ENCODE measurements around the gene KRTAP9-2.
"Not testable (repeated sequence)": the region's sequence is repeated elsewhere in the genome, so short reads cannot be mapped to it uniquely, and the experiment has no call there.

The KRTAP9-2 gene

DNA sequence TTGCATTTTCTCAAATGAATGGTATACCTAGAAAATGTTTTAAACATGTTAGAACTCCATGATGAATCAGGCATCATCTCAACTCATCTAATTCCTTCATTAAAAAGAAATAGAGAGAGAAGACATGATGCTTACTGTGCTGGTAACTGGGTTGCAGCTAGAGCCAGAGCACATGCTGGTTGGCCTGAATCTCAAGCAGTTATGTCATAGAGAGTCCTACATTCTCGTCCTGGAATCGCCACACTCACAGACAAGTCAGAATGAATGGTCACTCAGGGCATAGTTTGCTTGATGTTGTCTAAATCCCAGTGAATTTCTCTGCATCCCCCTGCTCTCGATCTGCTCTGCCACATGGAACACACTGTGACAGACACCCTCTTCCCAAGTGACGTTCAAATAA is 10.7 kb downstream of the KRTAP9-2 start:
- DNase-seq (ENCODE audit: low read depth), result not testable (repeated sequence)

- DNase-seq (ENCODE audit: low read depth), result not testable (repeated sequence)
These were observed 11.5 kb downstream of the KRTAP9-2 start, which contains the start of gene KRTAP9-8 for GRCh38 chr17:41237949-41238437. Gene KRTAP9-8 (plus strand): TSS chr17:41237999. CDS start chr17:41238052, 53 bp downstream.

DNA sequence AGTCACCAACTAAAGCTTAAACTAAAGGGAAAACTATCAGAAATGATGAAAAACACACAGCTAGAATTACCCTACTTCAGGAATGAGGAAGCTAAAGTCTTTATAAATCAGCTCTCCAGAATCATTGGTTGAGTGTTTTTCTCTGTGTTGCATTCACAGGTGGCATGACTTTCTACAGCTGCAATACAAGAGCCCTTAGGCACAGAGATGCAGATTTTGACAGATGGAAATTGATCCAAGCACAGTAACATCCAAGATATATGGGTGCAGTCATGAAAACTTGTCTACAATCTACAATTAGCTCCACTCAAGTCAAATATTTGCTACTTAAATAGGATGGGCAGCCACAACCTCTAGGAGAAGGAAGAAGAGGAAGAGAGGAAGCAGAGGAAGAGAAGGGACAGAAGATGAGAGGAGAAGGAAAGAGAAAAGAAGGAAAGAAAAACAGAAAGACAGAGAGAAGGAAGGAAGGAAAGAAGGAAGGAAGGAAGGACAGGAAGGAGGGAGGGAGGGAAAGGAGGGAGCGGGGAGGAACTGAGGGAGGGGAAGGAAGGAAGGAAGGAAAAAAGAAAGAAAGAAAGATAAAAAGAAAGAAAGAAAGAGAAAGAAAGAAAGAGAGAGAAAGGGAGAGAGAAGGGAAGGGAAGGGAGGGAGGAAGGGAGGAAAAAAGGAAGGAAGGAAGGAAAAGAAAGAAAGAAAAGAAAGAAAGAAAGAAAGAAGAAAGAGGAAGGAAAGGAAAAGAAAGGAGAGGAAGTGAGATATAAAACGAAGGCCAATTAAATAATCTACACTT is 20.7 kb downstream of the KRTAP9-2 start:
- DNase-seq (ENCODE audit: low read depth), result not testable (repeated sequence)

- DNase-seq (ENCODE audit: low read depth), result not testable (repeated sequence)
These were observed 23.3 kb downstream of the KRTAP9-2 start, which contains the start of gene KRTAP9-4 for GRCh38 chr17:41249637-41250240. Gene KRTAP9-4 (plus strand): TSS chr17:41249687. CDS start chr17:41249721, 34 bp downstream.

GRCh38 chr17:41251261-41251660 is 24.8 kb downstream of the KRTAP9-2 start:
- no peak for DNase-seq (ENCODE audit: low read depth)

DNA sequence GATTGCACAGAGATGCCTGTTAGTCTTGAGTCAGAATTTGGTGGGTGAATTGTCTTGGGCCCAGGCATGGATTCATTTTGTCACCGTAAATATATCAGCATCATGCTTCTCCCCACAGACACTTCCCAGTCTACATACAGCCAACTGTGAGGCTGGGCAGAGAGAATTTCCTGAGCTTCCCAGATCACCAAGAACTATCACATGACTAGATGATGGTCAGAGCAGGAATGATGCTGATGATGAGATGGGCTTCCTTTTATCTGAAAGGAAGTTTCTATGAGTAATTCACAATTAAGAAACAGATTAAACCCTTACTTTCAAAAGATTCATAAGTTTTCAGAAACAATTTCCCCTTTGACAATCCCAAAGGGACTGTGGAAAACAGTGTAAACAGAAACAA is 28.4 kb downstream of the KRTAP9-2 start:
- no peak for DNase-seq (ENCODE audit: low read depth)

- DNase-seq (ENCODE audit: low read depth), result not testable (repeated sequence)
These were observed 29.2 kb downstream of the KRTAP9-2 start, which contains the start of gene KRTAP9-9 for GRCh38 chr17:41255381-41256290. Gene KRTAP9-9 (plus strand): TSS chr17:41255384.

DNA sequence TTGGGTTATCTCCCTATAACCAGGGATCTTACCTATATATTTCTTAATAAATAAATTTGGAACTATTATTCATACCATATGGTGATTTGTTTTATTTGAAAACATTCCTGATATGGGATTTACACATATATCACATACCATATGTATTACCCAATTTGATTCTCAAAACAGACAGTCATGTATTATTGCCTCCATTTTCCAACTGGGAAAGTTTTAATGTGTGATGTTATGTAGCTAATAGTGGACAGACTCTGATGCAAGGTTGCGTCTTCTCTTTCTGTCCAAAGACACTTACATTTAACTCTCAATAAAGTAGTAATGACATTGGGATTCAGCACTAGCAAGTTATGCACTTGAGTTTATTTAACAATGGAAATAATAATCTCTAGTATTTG is 29.8 kb downstream of the KRTAP9-2 start:
- peak; percentile 47 for DNase-seq (ENCODE audit: low read depth)

DNA sequence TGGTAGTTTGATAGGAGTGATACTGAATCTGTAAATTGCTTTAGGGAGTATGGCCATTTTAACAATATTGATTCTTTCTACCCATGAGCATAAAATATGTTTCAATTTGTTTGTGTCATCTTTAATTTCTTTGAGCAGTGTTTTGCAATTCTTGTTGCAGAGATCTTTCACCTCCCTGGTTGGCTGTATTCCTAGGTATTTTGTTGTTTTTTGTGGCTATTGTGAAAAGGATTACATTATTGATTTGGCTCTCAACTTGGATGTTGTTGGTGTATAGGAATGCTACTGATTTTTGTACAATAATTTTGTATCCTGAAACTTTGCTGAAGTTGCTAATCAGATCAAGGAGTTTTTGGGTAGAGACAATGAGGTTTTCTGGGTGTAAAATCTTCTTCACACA is 32.0 kb downstream of the KRTAP9-2 start:
- no peak for DNase-seq (ENCODE audit: low read depth)

GRCh38 chr17:41263212-41263611 is 36.8 kb downstream of the KRTAP9-2 start:
- DNase-seq (ENCODE audit: low read depth), result no peak

GRCh38 chr17:41264599-41264998 is 38.2 kb downstream of the KRTAP9-2 start:
- DNase-seq (ENCODE audit: low read depth), result no peak

GRCh38 chr17:41265078-41265477 is 38.6 kb downstream of the KRTAP9-2 start, which contains the start of gene KRTAP9-6:
Gene KRTAP9-6 (plus strand): TSS chr17:41265378. CDS start chr17:41265378, 0 bp downstream.
- no peak for DNase-seq (ENCODE audit: low read depth)

DNA sequence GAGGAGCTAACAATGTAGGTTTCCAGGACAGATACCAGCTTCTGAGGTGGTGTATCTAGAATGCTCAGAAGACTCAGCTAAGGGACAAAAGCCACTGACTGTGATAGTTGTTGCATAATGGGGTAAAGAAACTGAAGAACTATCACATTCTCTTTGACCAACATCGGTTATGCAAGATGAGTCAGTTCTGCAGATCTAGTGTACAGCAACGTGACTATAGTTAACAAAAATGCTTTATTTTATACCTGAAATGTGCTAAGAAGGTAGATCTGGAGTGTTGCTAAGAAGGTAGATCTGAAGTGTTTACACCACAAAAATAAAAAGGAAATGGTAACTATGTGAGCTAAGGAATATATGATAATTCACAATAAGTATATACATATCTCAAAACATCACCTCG is 41.3 kb downstream of the KRTAP9-2 start:
- DNase-seq (ENCODE audit: low read depth), result no peak

GRCh38 chr17:41271323-41271722 is 44.9 kb downstream of the KRTAP9-2 start:
- DNase-seq (ENCODE audit: low read depth), result not testable (repeated sequence)

DNA sequence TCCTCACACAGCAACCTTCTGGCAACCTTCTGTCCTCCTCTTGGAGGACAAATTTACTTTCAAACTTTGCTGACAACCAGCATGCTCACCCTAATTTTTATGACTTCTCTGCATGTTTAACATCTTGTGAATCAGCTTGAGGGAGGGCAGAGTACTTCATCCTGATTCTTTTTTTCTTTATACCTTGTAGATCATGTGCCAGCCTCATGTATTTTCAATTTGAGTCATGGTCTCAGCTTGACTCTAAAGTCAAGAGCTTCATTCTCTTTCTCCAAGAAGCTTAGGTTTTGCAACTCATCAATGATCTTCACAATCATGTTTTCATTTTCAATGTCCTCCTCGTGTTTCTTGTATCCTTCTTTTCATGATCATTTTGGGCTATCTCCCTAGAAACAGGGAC is 45.4 kb downstream of the KRTAP9-2 start:
- DNase-seq (ENCODE audit: low read depth), result no peak

- not testable (repeated sequence) for DNase-seq (ENCODE audit: low read depth)
These were observed 49.3 kb downstream of the KRTAP9-2 start, which contains the start of gene KRTAP9-7 for GRCh38 chr17:41275648-41276190. Gene KRTAP9-7 (plus strand): TSS chr17:41275698. CDS start chr17:41275698, 0 bp downstream.
